Ovary (tissue), 9 donors: Measurements from ENCODE around the gene ICA1L. TPM values are rescaled to one million over a fixed set of nuclear protein-coding genes. Genes with fewer than 3 reads are reported as not detected.
A peak's percentile ranks its signal among the peaks of the same experiment; 100 is the strongest.

Source experiments
- DNase-seq, 5 donors: peaks; one replicate each; pipeline ENCODE4 v3.0.0-alpha.2; 2019 to 2020
- H3K27ac ChIP-seq, 2 donors: fragments of 200-600 bp; one replicate each; pipeline versions ENCODE4 v1.5.1 to v1.8.0; 2019 to 2022
- H3K27me3 ChIP-seq: fragments of 200-600 bp; one replicate; pipeline ENCODE4 v1.8.0; 2022
- H3K36me3 ChIP-seq: fragments of 200-600 bp; sonication (generic); one replicate; pipeline ENCODE4 v1.5.1; 2019
- H3K4me1 ChIP-seq: one replicate; pipeline ENCODE4 v1.8.1; 2013; ENCODE audit warnings: mild to moderate bottlenecking, moderate library complexity; ENCODE audit not compliant: insufficient read depth
- H3K4me3 ChIP-seq: fragments of 200-600 bp; sonication (generic); one replicate; pipeline ENCODE4 v1.5.1; 2017
- H3K9me3 ChIP-seq, 2 donors: fragments of 200-600 bp in 1 of 2; sonication (generic) in 1 of 2; one replicate each; pipeline versions ENCODE4 v1.5.1 to v1.8.1; 2013 to 2019; ENCODE audit warnings: mild to moderate bottlenecking in 1 of 2, moderate library complexity in 1 of 2
- CTCF ChIP-seq, 3 donors: fragments of 450-650 bp in 2 of 3; fragments of 200-600 bp in 1 of 3; IDR thresholded peaks; one replicate each; pipeline versions ENCODE4 v1.5.1 to v1.8.0; 2016 to 2022; ENCODE audit warnings: antibody characterized with exemption in 3 of 3, mild to moderate bottlenecking in 1 of 3
- EP300 ChIP-seq: sonication (generic); formaldehyde crosslinking; IDR thresholded peaks from one replicate; pipeline ENCODE4 v1.6.1; 2017; ENCODE audit warnings: antibody characterized with exemption
- POLR2A ChIP-seq: fragments of 450-650 bp; IDR thresholded peaks from one replicate; pipeline ENCODE4 v1.6.1; 2017; ENCODE audit warnings: antibody characterized with exemption, mild to moderate bottlenecking, moderate library complexity
- WGBS, 3 donors: extraction: QIAGEN DNeasy Blood & Tissue Kit in 1 of 3; methylation state at CpG; one replicate each; pipeline versions ENCODE4 v1.1.5 to v1.1.7; 2013 to 2017; 5-methylcytosine and 5-hydroxymethylcytosine counted together
- intact Hi-C, 4 donors: fragments of 100-400 bp; cut with DNase I; formaldehyde crosslinking; loops; one replicate each; pipeline versions ENCODE4 v1.11.0 to v1.15.1; 2022 to 2023
- polyA plus RNA-seq, 2 donors: library from polyadenylated mRNA; stranded (reverse); fragments of 200-250 nt in 1 of 2; fragments of 350-450 nt in 1 of 2; fragmentation: Illumina TruSeq in 1 of 2; extraction: RNeasy Lipid Tissue Mini Kit (QIAGEN cat#74804) in 1 of 2; gene quantifications; one replicate each; pipeline ENCODE4 v1.2.3, GENCODE V29; 2013 to 2014
- total RNA-seq, 7 donors: library from RNA; depleted of rRNA in 2 of 7; stranded (reverse); fragments of >200 nt in 2 of 7; fragmentation: NEBNext Ultra II Directional in 3 of 7; extraction: Animal tissue kit (Norgen Biotek cat#: 25700) in 3 of 7; gene quantifications; one replicate each; pipeline versions ENCODE4 v1.1.0 to v1.2.4, GENCODE V29; 2016 to 2023
- donor health status: DM: no; HTN: no; CAD: no; lungs with moderate emphysema.
- donor health status: DM: no; HTN: no; CAD: no.
- donor health status: Bipolar disorder and iron deficiency.
- donor health status: DM: yes; HTN: yes; CAD: no.
- donor health status: DM: no; HTN: no; CAD: no.
- donor health status: DM: yes; HTN: yes; CAD: no.

Gene ICA1L
- total and polyA plus RNA-seq, 9 donors: 6.3 to 24.6 (median 19.7) TPM

GRCh38 chr2:202778217-202778616, 93.3 kb downstream of the ICA1L start:
- no peak for DNase-seq
- intact Hi-C loops: no loop called here
- H3K27me3 ChIP-seq: no peaks in the 10 kb centered on the region
- H3K4me3 ChIP-seq: no peak overlapping the region
- H3K36me3 ChIP-seq: no peaks in the 10 kb centered on the region
- no peaks in the 10 kb centered on the region for H3K9me3 ChIP-seq
- 92 to 97% (median 93%) methylated on average over 2 of the region's 2 CpGs for WGBS, 3 donors
- H3K27ac ChIP-seq: no peak overlapping the region
- TF ChIP-seq POLR2A: no peak
- no peak for TF ChIP-seq EP300
- no peak for TF ChIP-seq CTCF (IDR thresholded peaks at IDR 0.05)
- H3K4me1 ChIP-seq: peaks cover 4% of the 10 kb centered on the region

- intact Hi-C loops: no loop called here
- 92 to 94% (median 92%) methylated on average over 37 of the region's 37 CpGs for WGBS, 3 donors
- Histone ChIP-seq H3K27me3 (no peaks in the 10 kb centered on the region), H3K4me1 (peaks cover 8% of the 10 kb centered on the region), H3K36me3 (no peaks in the 10 kb centered on the region), H3K9me3 (no peaks in the 10 kb centered on the region), H3K4me3 (no peak overlapping the region), H3K27ac (no peak overlapping the region)
- no peak for DNase-seq
- TF ChIP-seq POLR2A (no peak), EP300 (no peak), CTCF (IDR thresholded peaks at IDR 0.05) (no peak)
Observed at GRCh38 chr2:202774104-202774503, 97.5 kb downstream of the ICA1L start.

GRCh38 chr2:202773301-202773973, 98.1 kb downstream of the ICA1L start:
- no peaks in the 10 kb centered on the region for H3K27me3 ChIP-seq
- no peak for DNase-seq
- 70 to 79% (median 74%) methylated on average over 6 of the region's 6 CpGs for WGBS, 3 donors
- H3K36me3 ChIP-seq: no peaks in the 10 kb centered on the region
- TF ChIP-seq POLR2A (no peak), EP300 (no peak), CTCF (IDR thresholded peaks at IDR 0.05) (no peak)
- no peaks in the 10 kb centered on the region for H3K9me3 ChIP-seq
- no peak overlapping the region for H3K27ac ChIP-seq
- H3K4me1 ChIP-seq: peaks cover 8% of the 10 kb centered on the region
- H3K4me3 ChIP-seq: no peak overlapping the region
- intact Hi-C loops: no loop called here

- TF ChIP-seq CTCF (IDR thresholded peaks at IDR 0.05) (no peak), EP300 (no peak), POLR2A (no peak)
- H3K27me3 ChIP-seq: no peaks in the 10 kb centered on the region
- DNase-seq: peak in 3 of 5 donors; percentile 28 to 64 (median 47)
- H3K4me3 ChIP-seq: no peak overlapping the region
- intact Hi-C loops: no loop called here
- 40 to 44% (median 43%) methylated on average over 7 of the region's 7 CpGs for WGBS, 3 donors
- H3K27ac ChIP-seq: no peak overlapping the region
- no peaks in the 10 kb centered on the region for H3K9me3 ChIP-seq
- no peaks in the 10 kb centered on the region for H3K36me3 ChIP-seq
- peaks cover 8% of the 10 kb centered on the region for H3K4me1 ChIP-seq
Observed at GRCh38 chr2:202771741-202772460, 99.7 kb downstream of the ICA1L start.
